Measurements from ENCODE around the gene PCNX3. TPM values are rescaled to one million over a fixed set of nuclear protein-coding genes. Genes with fewer than 3 reads are reported as not detected.

Gene PCNX3
- total RNA-seq, 4 donors from 2014 or later: 24.1 to 44.1 (median 34.4) TPM

GRCh38 chr11:65576232-65576866 is 39.2 kb upstream of the PCNX3 start:
- intact Hi-C loops (cut with DNase I; ENCODE audit: low total_unique reads): loop anchor here (5.0 kb wide), 1 partner anchor 36 kb away; the partner anchor contains the start of gene MAP3K11

GRCh38 chr11:65576867-65577755 is 38.5 kb upstream of the PCNX3 start:
- intact Hi-C loops (cut with DNase I; ENCODE audit: low total_unique reads): loop anchor here (5.0 kb wide), 1 partner anchor 35 kb away; the partner anchor contains the start of gene MAP3K11
- peak overlapping the region; percentile 49 for H3K4me3 ChIP-seq (ENCODE audit: low read depth, poor library complexity, severe bottlenecking)
- TF ChIP-seq POLR2A (IDR thresholded peaks at IDR 0.05) (no peak), CTCF (IDR thresholded peaks at IDR 0.05) (no peak)
- peak in 1 of 2 donors; percentile 95 for DNase-seq (ENCODE audit: low spot score in 2 of 2)
- WGBS, 2 donors: 12 to 15% methylated on average over 17 to 18 of the region's 18 CpGs

More at GRCh38 chr11:65576232-65576866, 39.2 kb upstream of the PCNX3 start:
- 0 to 5% methylated on average over 15 to 25 of the region's 26 CpGs for WGBS, 2 donors
- peak overlapping the region; percentile 49 for H3K4me3 ChIP-seq (ENCODE audit: low read depth, poor library complexity, severe bottlenecking)
- DNase-seq (ENCODE audit: low spot score in 2 of 2): no peak
- TF ChIP-seq POLR2A (IDR thresholded peaks at IDR 0.05) (no peak), CTCF (IDR thresholded peaks at IDR 0.05) (no peak)

DNA sequence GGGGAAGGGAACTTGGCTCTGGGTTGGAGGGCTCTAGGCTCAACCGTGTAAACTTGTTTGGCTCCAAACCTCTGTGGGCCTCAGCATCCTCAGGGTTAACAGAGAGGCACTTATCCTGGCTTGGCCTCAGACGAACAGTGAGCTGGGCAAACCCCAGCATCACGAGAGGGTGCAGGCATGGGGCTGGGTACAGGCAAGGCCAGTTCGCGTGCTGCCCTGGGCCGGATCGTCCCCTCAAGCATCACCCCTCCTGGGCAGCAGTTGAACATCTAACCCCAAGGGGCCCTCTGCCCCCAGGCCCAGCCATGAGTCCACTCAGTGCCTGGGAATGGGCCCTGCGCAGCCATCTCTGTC is 37.8 kb upstream of the PCNX3 start:
- 33 to 44% methylated on average over 8 of the region's 8 CpGs for WGBS, 2 donors
- no peak overlapping the region for H3K4me3 ChIP-seq (ENCODE audit: low read depth, poor library complexity, severe bottlenecking)
- no peak for TF ChIP-seq CTCF (IDR thresholded peaks at IDR 0.05)
- no peak for TF ChIP-seq POLR2A (IDR thresholded peaks at IDR 0.05)
- intact Hi-C loops (cut with DNase I; ENCODE audit: low total_unique reads): loop anchor here (5.0 kb wide), 1 partner anchor 35 kb away; the partner anchor contains the start of gene MAP3K11
- DNase-seq (ENCODE audit: low spot score in 2 of 2): no peak

DNA sequence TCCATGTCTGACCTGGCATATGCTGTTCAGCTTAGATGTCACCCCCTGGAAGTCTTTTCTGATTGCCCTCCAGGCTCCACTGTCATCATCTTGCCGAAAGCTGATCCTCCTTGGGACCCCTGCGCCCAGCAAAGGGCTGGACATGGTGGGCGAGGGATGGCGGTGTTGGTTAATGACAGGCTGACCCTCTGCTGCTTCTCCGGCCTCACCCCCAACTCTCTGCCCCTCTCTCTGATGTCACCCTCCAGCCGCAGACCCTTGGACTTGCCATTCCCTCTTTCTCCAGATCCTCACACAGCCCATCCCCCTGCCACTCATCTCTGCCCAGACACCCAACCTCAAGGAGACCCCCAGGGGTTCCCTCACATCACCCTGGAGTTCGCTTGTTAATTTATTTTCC is 37.4 kb upstream of the PCNX3 start:
- WGBS, 2 donors: 85 to 88% methylated on average over 7 of the region's 7 CpGs
- TF ChIP-seq POLR2A (IDR thresholded peaks at IDR 0.05): no peak
- TF ChIP-seq CTCF (IDR thresholded peaks at IDR 0.05): no peak
- no peak for DNase-seq (ENCODE audit: low spot score in 2 of 2)
- H3K4me3 ChIP-seq (ENCODE audit: low read depth, poor library complexity, severe bottlenecking): no peak overlapping the region
- intact Hi-C loops (cut with DNase I; ENCODE audit: low total_unique reads): loop anchor here (5.0 kb wide), 1 partner anchor 34 kb away; the partner anchor contains the start of gene MAP3K11

DNA sequence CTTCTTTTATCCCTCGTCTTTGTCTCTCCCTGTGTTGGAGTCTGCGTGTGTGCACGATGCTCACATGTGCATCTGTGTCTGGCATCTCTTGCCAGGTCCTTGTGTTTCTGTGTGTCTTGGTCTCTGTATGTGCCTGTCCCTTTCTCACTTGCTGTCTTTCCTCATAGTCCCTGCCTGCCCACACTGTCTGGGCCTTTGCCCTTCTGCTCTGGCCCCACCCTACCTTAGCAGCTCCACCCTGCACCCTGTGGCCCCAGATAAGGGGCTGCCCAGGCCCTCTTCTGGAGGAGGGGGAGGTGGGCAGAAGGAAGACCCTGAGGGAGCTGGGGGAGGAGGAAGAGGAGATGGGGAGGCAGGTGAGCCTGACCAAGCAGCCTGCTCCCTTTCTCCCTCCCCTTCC is 36.9 kb upstream of the PCNX3 start:
- intact Hi-C loops (cut with DNase I; ENCODE audit: low total_unique reads): loop anchor here (5.0 kb wide), 1 partner anchor 34 kb away; the partner anchor contains the start of gene MAP3K11
- no peak for TF ChIP-seq CTCF (IDR thresholded peaks at IDR 0.05)
- TF ChIP-seq POLR2A (IDR thresholded peaks at IDR 0.05): no peak
- no peak overlapping the region for H3K4me3 ChIP-seq (ENCODE audit: low read depth, poor library complexity, severe bottlenecking)
- DNase-seq (ENCODE audit: low spot score in 2 of 2): no peak
- WGBS, 2 donors: 78 to 79% methylated on average over 3 of the region's 3 CpGs
